Esophagus muscularis mucosa (tissue), 4 donors: ENCODE data around the gene SH3TC2.

Source experiments
- EP300 ChIP-seq: sonication (generic); formaldehyde crosslinking; IDR thresholded peaks from one replicate; pipeline ENCODE4 v1.6.1; 2017; ENCODE audit warnings: antibody characterized with exemption
- POLR2A ChIP-seq: fragments of 450-650 bp; IDR thresholded peaks from one replicate; pipeline ENCODE4 v1.6.1; 2017; ENCODE audit warnings: antibody characterized with exemption, moderate library complexity, mild to moderate bottlenecking, low read depth
- POLR2AphosphoS5 ChIP-seq, 2 donors: sonication (generic); formaldehyde crosslinking; IDR thresholded peaks; one replicate each; pipeline ENCODE4 v1.6.1; 2017; ENCODE audit warnings: antibody characterized with exemption in 2 of 2
- TF ChIP-seq, protein P1 (sequence below), 3 experiments: fragments of 200-600 bp in 2 of 3; fragments of 450-650 bp in 1 of 3; sonication (generic) in 2 of 3; IDR thresholded peaks; one replicate each; pipeline ENCODE4 v1.5.1; 2017 to 2019; ENCODE audit warnings: antibody characterized with exemption in 3 of 3, mild to moderate bottlenecking in 2 of 3, moderate library complexity in 1 of 3

DNA sequence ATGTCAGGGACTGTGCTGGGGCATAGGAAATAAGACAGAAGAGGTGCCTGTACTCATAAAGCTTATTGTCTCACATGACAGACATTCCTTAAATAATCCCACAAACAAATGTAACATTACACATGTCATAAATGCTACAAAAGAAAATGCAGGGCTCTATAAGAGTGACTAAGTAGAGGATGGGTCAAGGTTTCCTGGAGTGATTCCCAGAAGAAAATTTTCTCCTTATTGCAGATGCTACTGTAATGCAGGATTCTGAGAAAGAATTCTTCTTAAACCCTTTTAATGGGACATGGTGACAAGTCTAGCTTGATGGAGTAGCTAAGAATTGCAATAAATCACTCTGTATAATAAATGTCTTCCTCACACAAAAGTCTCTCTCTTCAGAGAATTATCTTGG lies 55.7 kb downstream of the SH3TC2 start:
- TF ChIP-seq POLR2A = no peak
- TF ChIP-seq POLR2AphosphoS5 (IDR thresholded peaks at IDR 0.05) = no peak
- TF ChIP-seq, protein P1, sequence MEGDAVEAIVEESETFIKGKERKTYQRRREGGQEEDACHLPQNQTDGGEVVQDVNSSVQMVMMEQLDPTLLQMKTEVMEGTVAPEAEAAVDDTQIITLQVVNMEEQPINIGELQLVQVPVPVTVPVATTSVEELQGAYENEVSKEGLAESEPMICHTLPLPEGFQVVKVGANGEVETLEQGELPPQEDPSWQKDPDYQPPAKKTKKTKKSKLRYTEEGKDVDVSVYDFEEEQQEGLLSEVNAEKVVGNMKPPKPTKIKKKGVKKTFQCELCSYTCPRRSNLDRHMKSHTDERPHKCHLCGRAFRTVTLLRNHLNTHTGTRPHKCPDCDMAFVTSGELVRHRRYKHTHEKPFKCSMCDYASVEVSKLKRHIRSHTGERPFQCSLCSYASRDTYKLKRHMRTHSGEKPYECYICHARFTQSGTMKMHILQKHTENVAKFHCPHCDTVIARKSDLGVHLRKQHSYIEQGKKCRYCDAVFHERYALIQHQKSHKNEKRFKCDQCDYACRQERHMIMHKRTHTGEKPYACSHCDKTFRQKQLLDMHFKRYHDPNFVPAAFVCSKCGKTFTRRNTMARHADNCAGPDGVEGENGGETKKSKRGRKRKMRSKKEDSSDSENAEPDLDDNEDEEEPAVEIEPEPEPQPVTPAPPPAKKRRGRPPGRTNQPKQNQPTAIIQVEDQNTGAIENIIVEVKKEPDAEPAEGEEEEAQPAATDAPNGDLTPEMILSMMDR (IDR thresholded peaks at IDR 0.05) = no peak
- TF ChIP-seq EP300 = no peak
